HG02571 (cell line): ENCODE measurements around the gene PGAP2.
"Not testable (repeated sequence)": the region's sequence is repeated elsewhere in the genome, so short reads cannot be mapped to it uniquely, and the experiment has no call there.

Experiments used
- ATAC-seq: cut with Tn5 transposase; IDR thresholded peaks from one replicate; pipeline ENCODE4 v1.9.1; 2021; ENCODE audit warnings: mild to moderate bottlenecking, moderate library complexity; ENCODE audit not compliant: unreplicated experiment

Gene PGAP2

DNA sequence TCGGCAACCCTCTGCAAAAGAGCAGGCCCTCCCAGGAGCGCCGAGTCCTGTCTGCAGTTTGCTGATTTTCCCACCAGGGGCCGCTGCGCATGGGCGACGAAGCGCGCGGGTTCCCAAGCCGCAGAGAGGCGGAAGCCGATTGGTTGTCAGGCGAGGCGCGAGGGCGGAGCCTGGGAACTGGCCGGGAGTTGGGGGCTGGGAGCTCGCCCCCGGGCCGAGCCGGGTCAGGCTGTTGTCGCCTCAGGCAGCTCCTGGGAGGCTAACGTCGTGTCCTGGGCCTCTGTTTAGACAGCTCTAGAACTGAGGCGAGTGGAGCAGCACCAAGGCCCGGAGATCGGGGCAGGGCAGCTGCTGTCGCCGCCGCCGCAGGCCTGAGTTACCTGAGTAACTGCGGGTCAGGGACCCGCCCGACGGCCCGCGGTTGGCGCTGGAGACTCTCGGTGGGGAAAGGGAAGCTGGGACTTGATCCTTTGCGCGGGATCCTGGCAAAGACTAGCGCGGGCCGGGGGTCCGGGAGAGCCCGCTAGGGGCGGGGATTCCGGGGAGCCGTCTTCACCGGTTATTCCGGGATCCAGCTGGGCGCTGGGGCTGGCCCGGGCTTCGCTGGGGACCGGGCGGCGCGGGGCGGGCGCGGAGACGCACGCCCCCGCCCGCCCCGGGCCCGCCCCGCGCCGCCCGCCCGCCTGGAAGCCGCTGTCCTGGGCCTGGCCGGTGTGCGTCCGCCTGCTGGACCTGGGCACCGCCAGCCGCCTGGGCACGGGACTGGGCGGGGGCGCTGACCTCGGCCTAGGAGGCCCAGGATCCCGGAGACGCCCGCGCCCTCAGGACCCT lies 46.8 kb downstream of the PGAP2 start, which contains the start of gene STIM1:
TSS of gene STIM1 (plus strand) at position 688 of the 831 bp plus-strand sequence. CDS start 607 bp downstream, outside the sequence.
- ATAC-seq = peak; percentile 58

DNA sequence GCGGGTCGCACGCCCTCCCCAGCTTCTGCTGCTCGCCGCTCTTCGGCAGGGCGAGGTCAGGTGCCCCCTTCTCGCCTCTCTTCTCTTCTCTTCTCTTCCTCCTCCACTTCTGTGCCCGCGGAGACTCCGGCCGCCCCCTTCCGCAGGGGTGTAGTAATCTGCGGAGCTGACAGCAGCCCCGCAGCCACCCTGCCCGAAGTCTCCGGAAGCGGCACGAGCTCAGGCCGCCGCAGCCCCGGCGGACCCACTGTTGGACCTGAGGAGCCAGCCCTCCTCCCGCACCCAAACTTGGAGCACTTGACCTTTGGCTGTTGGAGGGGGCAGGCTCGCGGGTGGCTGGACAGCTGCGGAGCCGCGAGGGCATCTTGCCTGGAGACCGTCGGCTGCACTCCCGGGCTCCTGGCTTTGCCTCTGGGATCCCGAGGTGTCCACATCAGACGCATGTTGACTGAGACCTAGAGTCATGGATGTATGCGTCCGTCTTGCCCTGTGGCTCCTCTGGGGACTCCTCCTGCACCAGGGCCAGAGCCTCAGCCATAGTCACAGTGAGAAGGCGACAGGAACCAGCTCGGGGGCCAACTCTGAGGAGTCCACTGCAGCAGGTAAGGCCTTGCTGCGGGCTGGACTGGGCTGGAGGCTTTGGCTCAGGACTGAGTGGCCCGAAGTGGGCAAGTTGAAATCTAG lies 47.6 kb downstream of the PGAP2 start:
- peak; percentile 8 for ATAC-seq

DNA sequence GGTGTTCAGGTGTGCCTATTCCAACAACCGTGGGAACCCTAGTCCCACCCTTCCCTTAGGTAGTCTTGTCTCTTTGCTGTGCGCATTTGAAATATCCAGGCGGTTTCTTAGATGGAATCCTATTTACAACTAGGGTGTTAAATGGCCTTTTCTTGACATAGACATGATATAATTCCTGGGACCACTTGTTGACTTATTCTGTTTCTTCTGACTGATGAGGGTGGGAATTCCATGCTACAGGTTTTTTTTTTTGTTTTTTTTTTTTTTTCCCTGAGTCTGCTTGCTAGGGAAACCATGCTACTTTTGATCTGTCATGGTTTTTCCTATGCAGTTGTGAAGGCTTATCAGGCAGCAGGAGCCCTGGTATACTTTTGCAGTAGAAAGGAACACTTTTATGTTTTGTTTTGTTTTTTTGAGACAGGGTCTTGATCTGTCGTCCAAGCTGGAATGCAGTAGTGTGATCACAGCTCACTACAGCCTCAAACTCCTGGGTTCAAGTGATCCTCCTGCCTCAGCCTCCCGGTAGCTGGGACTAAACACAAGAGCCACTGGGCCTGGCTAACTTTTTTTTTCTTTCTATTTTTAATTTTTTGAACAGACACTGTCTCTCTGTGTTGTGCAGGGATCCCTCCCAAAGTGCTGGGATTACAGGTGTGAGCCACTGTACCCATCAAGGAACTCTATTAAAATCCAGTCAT lies 48.6 kb downstream of the PGAP2 start:
- ATAC-seq = no peak

DNA sequence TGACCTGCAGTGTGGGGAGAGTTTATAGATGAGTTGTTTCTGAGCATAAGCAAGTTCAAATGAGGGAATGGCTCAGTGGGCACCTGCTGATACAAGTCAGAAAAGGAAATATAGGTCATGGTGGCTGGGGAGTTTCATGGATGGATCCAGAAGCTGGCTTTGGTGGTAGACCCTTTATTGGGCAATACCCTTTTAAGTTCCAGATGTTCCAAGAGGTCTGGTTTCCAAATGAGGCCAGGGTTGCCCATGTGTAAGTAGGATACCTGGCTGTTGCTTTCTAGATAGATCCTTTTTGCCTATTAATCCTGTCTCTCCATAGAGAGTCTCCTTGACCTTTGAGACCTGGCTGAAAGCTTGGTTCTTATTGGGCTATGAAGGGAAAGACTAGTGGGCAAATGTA lies 49.3 kb downstream of the PGAP2 start:
- ATAC-seq = no peak

DNA sequence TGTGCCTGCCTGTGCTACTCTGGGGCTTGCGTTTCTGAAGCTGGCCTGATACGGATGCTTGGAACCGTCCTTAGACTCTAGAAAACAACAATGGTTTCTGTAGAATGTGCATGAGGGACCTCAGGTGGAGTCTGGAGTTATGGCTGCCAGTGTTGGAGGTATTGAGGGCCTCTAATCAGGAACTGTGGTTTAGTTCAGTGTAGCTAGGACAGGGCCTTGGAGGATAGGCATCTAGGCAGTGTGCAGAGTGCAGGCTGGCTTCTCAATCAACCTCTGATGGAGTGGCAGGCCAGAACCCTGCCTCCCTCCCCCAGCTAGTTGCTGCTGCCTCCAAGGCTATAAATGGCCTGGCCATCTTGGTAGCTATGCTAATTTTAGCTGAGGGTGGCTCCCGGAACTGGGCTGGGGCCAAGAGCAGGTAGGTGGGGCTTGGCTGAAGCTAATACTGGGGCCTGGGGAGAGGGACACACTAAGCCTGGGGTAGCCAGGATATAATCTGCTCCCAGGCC lies 51.1 kb downstream of the PGAP2 start:
- ATAC-seq = no peak

DNA sequence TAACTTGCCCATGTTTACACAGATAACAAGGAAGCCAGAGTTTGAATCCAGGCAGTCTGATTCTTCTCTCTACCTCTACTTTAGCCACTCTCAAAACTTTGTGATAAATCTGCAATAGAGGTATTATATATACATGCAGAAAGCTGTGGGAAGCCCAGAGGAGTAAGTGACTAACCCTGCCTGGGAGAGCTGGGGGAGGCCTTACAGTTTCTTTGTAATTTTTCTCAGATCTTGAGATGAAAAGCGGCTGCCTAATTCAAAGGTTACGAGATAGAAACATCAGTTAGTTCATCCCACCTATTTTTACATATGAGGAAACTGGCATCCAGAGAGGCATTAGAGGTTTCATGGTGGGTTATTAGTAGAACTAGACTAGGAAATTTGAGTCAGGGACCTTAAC lies 52.0 kb downstream of the PGAP2 start:
- no peak for ATAC-seq

DNA sequence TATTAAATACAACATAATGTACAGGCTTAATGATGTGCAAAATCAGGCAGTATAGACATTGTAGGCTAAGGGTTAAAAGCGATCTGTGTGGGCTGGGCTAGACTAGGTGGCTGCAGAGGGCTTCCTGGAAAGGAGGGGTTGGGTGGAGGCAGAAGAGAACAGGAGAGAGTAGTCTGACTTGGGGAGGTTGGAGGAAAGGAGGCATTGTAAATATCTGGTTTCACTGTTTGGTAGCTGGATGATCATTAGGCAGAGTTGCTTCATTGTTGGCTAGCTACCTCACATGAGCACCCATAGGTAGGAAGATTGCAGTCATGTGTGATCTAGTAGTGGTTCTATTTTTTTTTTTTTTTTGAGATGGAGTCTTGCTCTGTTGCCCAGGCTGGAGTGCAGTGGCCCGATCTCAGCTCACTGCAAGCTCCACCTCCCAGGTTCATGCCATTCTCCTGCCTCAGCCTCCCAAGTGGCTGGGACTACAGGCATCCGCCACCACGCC lies 52.6 kb downstream of the PGAP2 start:
- not testable (repeated sequence) for ATAC-seq

DNA sequence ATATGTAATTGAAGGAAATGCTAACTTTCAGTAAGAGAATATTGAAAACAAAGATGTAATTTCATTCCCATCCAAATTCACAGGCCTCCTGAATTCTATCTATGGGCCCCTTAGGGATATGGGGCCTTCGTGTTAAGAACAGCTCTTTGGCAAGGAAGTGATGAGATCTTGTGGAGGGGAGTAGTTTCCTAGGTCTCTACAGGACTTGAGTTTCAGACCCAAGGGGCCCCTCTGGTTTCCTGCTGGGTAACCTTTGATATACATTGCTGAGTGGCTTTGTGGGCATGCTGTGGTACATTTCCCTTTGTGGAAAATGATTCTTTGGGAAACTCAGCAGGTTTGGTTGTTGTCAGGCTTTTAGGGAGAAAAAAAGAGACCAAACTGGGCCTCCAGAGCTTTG lies 53.3 kb downstream of the PGAP2 start:
- no peak for ATAC-seq

DNA sequence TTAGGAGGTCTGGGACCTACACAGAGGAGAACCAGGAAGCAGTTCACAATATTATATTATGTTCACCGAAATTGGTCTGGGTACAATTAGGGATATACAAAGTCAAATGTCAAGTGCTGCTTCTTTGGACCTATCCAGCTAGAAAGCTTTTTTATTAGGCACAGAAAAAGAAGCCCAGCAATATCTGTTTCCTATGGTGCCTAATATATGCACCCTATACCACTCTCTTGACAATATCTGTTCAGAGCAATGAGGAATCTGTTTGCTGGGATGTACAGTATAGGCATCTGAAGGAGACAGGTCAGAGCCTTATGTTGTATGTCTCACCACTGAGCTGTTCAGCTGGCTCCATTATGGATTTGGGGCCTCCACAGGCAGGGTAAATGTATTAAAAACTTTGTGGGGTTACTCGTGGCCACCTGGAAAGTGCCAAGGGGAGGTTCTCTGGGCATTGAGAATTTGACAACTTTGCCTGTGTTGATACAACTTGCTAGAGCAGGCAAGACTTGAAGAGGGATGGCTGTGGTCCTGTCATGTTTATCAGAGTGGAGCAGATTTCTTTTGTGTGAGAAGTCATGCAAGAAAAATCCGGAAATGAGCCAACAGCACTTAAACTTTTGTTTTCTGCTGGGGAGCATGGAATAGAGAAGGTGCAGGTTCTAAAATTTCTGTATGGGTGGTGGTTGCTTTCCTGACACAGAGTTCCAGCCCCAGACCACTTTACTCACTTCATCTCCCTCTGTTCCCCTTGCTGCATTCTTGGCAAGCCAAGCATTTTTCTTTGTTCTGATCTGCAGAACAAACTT lies 57.2 kb downstream of the PGAP2 start:
- ATAC-seq = no peak

DNA sequence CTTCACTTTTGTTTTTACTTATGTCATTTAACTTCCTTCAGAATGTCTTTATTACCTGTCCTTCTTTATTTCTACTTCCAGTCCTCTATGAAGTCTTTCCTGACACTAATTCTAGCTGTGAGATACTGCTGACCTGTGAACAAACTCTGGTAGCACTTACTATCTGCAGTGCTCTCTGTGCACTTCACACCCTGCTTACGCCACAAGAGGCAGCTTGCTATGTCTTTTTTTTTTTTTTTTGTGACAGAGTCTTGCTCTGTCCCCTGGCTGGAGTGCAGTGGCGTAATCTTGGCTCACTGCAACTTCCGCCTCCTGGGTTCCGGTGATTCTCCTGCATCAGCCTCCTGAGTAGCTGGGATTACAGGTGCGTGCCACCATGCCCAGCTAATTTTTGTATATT lies 57.8 kb downstream of the PGAP2 start:
- ATAC-seq = no peak

DNA sequence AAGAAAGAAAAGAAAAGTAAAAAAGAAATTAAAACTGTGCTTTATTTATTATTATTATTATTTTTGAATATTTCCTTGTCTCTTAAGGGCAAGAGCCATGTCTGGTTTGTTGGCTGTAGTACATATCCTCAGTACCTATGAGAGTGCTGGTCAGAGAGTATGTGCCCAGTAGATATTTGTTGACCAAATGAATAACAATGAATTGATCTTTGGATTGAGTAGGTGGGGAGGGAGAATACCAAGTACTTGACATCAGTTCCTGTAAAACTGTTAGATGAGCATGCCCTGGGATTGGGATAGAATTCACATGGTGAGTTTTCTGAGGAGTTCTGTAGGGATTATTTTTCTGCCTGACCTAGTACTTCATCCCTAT lies 58.5 kb downstream of the PGAP2 start:
- ATAC-seq = no peak

DNA sequence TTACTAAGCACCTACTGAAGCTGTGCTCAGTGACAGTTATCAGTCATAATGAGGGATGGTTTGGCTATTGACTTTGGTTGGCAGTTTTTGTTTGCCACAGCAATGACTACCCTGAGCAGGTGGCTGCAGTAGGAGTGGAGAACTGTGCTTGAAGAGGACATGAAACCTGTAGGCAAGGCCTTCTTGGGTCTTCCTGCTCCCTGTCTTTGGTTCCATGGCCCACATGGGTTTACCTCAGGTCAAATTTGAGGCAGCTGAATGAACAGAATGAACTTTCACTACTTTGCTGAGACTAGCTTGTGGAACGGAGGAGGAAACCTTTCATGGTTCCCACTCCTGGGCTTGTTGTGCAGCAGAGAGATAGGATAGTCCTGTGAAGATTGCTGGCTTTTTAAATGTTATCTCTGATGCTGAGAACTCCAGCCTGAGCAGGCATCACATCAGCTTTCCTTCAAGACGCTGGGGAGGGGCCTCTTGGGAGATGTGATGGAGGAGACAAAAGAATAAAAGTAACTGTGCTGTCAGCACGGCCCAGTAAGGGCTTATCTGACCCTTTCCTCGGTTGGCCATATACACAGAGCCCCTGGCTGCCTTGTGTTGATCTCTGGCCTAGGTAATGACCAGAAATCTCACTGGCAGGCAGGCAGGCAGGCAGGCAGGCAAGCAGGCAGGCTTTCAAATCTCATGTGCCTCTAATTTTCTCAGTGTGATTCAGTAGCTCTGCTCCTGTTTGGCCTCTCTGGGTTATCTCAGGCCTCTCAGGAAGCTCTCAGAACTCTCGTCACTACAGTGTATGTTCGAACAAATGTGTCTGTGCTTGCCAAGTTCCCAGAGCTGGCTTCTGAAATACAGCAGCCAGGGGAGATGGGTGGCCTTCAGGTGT lies 59.1 kb downstream of the PGAP2 start:
- no peak for ATAC-seq

DNA sequence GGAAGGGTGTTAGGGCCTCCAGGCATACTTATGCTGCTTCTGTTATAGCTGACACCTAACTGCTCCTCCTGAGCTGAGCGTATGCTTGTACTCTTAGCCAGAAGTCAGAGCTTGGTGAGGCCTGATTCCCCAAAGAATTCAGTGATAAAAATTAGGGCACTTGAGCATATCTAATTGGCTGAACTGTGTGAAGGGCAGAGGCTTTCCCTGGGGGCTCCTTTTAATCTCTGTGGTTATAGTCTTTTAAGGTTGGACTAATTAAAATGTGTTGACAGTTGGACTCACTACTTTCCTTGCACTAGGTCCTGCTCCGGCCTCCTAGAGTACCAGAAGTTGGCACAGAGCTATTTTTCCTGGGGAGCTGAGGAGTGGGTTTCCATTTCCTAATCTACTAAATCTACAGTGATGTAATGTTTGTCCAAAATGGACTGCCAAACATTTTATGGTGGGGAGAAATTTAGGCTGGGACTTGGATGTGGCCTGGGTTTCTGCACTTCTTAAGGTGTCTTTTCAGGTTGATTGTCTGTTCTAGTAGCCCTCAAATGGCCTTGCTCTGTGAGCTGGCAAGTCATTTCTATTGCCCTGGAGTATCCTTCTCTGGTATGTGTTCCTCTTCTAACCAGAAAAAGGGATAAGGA lies 65.5 kb downstream of the PGAP2 start:
- ATAC-seq = no peak
